Activated naive CD4-positive, alpha-beta T cell treated with anti-CD3 and anti-CD28 coated beads, Interleukin-2, amount 10 ng/mL, durations not matched to agents 7 days and 5 days (primary cell): ENCODE results near the gene MYBPC3.

Source experiments
- CTCF ChIA-PET: fragments of 350-600 bp; sonication (Branson Sonifier 250); formaldehyde crosslinking; loops from one replicate; lab custom pipeline; 2021; ENCODE audit warnings: antibody characterized with exemption; lab: Charles Lee
- DNase-seq: peaks from one replicate; pipeline ENCODE4 v3.0.0-alpha.2; 2020
- H3K27ac Mint-ChIP-seq: one replicate; pipeline ENCODE4 v1.8.0; 2021; ENCODE audit warnings: mild to moderate bottlenecking, moderate library complexity, mixed read lengths
- H3K27me3 Mint-ChIP-seq: one replicate; pipeline ENCODE4 v1.8.0; 2021; ENCODE audit warnings: mild to moderate bottlenecking, mixed read lengths
- H3K36me3 Mint-ChIP-seq: one replicate; pipeline ENCODE4 v1.8.0; 2021; ENCODE audit warnings: mixed read lengths
- H3K4me1 Mint-ChIP-seq: one replicate; pipeline ENCODE4 v1.8.0; 2021; ENCODE audit warnings: mixed read lengths
- H3K4me3 Mint-ChIP-seq: one replicate; pipeline ENCODE4 v1.8.0; 2021; ENCODE audit warnings: mild to moderate bottlenecking, moderate library complexity, mixed read lengths
- H3K9me3 Mint-ChIP-seq: one replicate; pipeline ENCODE4 v1.8.0; 2021; ENCODE audit warnings: mixed read lengths

Gene MYBPC3

DNA sequence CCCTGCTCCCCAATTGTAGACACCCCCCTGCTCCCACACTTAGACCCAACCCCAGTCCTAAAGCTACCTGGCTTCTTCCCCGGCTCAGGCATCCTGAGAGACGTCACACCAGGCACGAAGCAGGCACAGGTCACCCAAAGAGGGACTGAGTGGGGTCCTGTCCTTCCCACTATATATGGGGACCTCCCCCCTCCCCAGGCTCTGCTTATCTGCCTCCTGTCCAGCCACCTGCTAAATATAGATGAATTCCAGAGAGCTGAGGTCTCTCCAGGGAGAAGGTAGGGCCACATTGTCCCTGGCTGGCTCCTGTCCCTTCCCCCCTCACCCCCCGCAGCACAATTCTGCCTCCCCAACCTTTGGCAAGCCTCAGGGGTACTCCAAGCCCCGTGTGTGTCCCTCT is at the start of gene MYBPC3:
MYBPC3 (minus strand) TSS at position 147 of the 400 bp plus-strand sequence; CDS start at position 92, 55 bp downstream.
- H3K9me3 Mint-ChIP-seq: no peaks in the 10 kb centered on the region
- no peak for DNase-seq
- no peaks in the 10 kb centered on the region for H3K4me1 Mint-ChIP-seq
- H3K4me3 Mint-ChIP-seq: no peak within 1 kb of the TSS
- H3K27ac Mint-ChIP-seq: no peak within 1 kb of the TSS
- CTCF ChIA-PET: no interaction called here
- no peaks in the 10 kb centered on the region for H3K36me3 Mint-ChIP-seq
- H3K27me3 Mint-ChIP-seq: peaks cover 3% of the 10 kb centered on the region

DNA sequence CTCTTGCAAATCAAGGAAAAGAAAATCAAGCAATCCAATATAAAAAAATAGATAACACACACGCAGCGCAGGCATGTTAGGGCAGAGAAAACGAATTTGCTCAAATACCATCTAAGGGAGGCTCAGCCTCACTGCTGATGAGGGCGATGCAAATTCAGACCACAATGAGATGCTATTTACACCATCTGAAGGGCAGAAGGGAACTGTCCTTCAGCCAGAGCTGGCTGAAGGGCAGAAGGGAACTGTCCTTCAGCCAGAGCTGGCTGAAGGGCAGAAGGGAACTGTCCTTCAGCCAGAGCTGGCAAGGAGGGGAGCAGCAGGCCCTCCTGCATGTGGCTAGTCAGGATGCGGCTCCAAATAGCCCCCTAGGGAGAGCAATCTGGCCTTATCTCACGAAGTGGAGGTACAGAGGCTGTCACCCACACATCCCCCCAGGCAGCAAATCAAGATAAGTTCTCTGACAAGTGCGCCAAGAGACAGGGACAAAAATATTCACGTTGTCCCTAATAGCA is 48.3 kb upstream of the MYBPC3 start:
- Mint-ChIP-seq H3K4me1 (peaks cover 32% of the 10 kb centered on the region), H3K27me3 (peaks cover 8% of the 10 kb centered on the region), H3K36me3 (no peaks in the 10 kb centered on the region), H3K9me3 (no peaks in the 10 kb centered on the region), H3K27ac (peak overlapping the region; percentile 64), H3K4me3 (peak overlapping the region; percentile 79)
- CTCF ChIA-PET: interaction anchor here (1.3 to 2.0 kb wide), 2 partner anchors 11 to 27 kb away, joined by 7 to 8 read pairs; no protein-coding TSS in a partner anchor
- DNase-seq: no peak

DNA sequence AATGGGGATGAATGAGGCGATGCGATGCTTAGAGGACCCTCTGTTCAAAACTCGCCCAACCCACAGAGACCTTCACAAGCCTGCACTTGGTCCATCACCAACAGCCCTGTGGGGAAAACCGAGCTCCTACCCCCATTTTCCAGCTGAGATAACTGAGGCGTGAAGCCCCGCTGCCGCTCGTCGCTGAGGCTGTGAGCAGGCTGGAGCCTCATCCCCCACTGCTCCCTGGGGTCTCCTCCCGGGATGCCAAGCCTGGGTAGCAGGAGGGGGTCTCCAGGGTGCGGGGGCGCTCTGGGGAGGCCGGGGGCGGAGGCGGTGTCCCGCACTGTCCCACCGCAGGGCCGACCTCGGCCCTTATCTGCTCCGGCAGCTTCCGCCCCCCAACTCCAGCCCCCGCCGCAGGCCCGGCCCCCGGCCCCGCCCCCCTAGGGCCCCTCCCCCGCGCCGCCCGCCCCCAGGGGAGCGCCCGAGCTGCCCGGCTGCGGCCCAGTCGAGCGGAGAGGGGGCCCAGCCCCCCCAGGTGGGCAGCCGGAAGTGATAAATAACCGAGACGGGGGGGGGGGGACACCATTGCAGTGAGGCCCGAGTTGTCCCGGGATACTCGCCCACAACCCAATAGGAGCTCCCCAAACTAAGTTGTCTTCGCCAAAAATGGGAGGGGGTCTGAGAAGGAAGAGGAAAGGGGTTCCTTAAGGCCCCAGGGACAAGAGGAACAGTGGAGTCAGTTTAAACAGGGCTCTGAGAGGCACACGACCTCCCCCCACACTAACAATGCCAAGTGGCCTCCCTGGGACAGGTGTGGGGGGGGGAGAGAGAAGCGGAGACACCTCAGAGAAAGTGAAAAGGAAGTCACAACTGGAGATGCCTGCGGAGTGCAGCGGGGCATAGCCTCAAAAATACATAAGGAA is 47.6 kb upstream of the MYBPC3 start:
- peak overlapping the region; percentile 79 for H3K4me3 Mint-ChIP-seq
- peak overlapping the region; percentile 64 for H3K27ac Mint-ChIP-seq
- H3K9me3 Mint-ChIP-seq: no peaks in the 10 kb centered on the region
- peaks cover 36% of the 10 kb centered on the region for H3K4me1 Mint-ChIP-seq
- peaks cover 8% of the 10 kb centered on the region for H3K27me3 Mint-ChIP-seq
- CTCF ChIA-PET: interaction anchor here (0.5 to 2.4 kb wide), 6 partner anchors 8 to 74 kb away, joined by 3 to 11 read pairs (median 3); partner anchors contain the start of gene SLC39A13
- H3K36me3 Mint-ChIP-seq: no peaks in the 10 kb centered on the region
- peak; percentile 57 for DNase-seq

DNA sequence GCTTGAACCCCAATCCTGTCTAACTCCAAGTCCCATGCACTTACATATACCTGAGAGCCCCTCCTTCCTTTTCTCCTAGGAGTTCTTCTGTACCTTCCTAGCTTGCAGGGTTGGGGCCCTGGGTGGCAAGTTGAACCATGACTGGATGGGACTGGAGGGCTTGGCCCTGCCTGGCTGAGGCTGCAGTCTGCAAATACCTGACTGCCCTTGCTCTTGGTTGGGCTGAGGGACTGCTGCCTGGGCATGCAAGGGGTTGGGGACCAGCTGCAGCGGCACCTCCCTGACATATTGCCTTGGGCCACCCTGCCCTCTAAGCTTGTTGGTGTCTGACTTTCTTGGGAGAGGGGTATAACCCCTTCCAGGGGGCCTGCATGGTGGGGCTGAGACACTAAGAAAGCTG is 46.0 kb upstream of the MYBPC3 start:
- Mint-ChIP-seq H3K4me3 (no peak overlapping the region), H3K27me3 (peaks cover 6% of the 10 kb centered on the region), H3K4me1 (peaks cover 49% of the 10 kb centered on the region), H3K27ac (no peak overlapping the region), H3K36me3 (no peaks in the 10 kb centered on the region), H3K9me3 (no peaks in the 10 kb centered on the region)
- CTCF ChIA-PET: interaction anchor here (1.9 to 2.4 kb wide), 2 partner anchors 14 to 25 kb away, joined by 7 to 11 read pairs; no protein-coding TSS in a partner anchor
- DNase-seq: no peak

DNA sequence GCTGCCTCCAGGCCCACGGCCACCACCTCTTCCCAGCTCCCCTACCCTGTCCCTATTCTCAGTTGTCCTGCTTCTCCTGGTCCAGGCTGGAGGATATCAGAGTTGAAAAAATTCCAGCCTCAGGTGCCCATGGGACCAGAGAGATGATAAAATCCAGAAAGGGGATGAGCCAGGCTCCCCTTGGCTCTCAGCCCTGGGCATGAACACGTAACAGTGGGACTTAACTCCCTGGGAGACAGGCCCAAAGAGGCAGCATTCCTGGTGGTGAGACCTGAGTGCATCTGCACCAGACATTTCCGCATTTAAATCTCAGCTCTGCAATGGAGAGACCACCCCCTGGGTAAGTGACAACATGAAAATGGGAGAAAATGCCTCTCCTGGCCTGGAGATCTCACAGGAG is 45.5 kb upstream of the MYBPC3 start:
- Mint-ChIP-seq H3K4me1 (peaks cover 53% of the 10 kb centered on the region), H3K4me3 (no peak overlapping the region), H3K9me3 (no peaks in the 10 kb centered on the region), H3K27me3 (peaks cover under 1% of the 10 kb centered on the region), H3K27ac (no peak overlapping the region), H3K36me3 (no peaks in the 10 kb centered on the region)
- CTCF ChIA-PET: interaction anchor here (1.9 to 2.4 kb wide), 2 partner anchors 14 to 24 kb away, joined by 7 to 11 read pairs; no protein-coding TSS in a partner anchor
- no peak for DNase-seq

DNA sequence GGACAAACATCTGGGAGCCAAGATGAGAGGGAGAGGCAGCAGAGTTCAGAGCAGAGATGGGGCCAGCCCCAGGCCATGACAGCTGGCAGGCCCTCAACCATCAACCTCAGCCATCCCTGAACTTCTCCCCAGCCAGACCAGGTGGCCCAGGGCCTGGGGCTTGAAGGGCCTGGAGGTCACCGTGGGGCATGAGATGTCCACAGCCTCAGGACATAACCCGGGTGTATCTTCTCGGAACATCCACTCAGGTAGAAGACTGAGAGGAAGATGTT is 43.5 kb upstream of the MYBPC3 start:
- Mint-ChIP-seq H3K4me1 (peaks cover 59% of the 10 kb centered on the region), H3K9me3 (no peaks in the 10 kb centered on the region), H3K27me3 (no peaks in the 10 kb centered on the region), H3K36me3 (no peaks in the 10 kb centered on the region), H3K27ac (peak overlapping the region; percentile 94), H3K4me3 (no peak overlapping the region)
- no peak for DNase-seq
- CTCF ChIA-PET: interaction anchor here (0.5 kb wide), 1 partner anchor 130 kb away, joined by 3 read pairs; no protein-coding TSS in a partner anchor

DNA sequence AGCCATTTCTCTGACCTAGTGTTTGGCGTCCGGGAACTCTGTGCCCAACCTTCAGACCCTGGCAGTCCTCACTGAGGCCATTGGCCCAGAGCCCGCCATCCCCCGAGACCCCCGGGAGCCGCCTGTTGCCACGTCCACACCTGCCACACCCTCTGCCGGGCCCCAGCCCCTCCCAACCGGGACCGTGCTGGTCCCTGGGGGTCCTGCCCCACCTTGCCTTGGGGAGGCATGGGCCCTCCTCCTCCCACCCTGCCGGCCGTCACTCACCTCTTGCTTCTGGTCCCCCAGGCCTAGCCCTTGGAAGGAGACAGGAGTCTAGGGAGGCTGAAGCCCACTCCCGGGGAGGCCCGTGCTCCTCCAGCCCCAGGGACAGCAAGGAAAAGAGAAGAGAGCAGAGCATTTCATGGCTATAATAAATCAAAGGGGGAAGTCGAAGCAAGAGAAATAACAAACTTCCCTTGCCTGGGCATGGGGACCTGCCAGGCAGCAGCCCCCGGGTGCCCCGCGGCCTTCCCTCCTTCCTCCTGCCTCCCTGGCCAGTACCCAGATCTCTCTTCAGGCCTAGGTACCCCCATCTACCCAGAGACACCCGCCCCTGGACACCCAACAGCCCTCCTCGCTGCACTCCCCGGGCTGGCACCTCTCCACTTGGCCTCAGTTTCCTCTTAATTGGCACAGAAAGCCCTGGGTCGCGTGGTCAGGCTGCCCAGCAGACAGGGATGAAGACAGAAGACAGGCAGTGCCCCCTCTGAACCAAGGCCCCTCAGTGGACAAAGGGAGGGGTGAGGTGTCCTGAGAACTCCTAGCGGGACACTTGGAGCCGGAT is 42.9 kb upstream of the MYBPC3 start:
- H3K4me3 Mint-ChIP-seq: peak overlapping the region; percentile 31

DNA sequence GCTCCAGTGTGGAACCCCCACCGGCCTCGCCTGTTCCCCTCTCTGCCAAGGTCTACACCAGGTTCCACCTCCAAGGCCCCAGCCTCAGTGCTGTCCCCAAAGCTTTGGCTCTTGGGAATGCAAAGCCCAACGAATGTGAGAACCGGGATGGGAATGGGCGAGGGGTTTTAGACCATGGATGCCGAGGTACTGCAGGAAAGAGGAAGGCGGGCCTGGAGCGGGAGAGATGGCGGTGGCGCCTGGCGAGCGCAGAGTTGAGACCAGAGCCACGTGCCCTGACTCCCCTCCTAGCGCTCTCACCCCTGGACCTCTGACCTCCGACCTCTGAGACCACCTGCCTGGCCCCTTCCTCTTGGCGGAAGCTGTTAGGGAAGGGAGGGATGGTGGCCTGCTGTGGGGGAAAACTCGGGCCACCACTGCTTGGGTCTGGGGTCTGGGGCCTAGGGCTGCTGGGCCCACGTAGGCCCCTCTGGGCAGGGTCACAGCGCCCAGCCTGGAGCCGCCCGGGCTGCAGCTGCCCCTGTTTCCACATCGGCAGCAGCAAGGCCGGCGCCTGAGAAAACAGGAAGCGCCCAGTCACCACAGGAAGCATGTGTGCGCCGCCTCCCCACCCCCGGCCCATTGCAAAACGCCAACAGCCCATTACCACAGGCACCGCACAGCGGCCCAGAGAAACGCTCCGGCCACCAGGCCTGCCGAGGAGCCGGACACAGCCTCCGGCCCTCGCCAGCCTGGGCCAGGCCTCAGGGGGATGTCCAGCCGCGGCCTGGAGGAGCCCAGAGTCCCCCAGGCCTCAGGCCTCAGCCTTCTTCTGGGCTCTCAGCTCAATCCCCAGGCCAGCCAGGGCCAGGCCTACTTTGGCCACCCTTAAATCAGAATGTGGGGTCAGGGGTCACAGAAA is 42.1 kb upstream of the MYBPC3 start:
- peaks cover 56% of the 10 kb centered on the region for H3K4me1 Mint-ChIP-seq
- no peaks in the 10 kb centered on the region for H3K36me3 Mint-ChIP-seq
- peak overlapping the region; percentile 94 for H3K27ac Mint-ChIP-seq
- peak overlapping the region; percentile 35 for H3K4me3 Mint-ChIP-seq
- DNase-seq: peak; percentile 72
- CTCF ChIA-PET: interaction anchor here (1.0 to 1.1 kb wide), 2 partner anchors 17 to 20 kb away, joined by 4 read pairs; no protein-coding TSS in a partner anchor
- H3K27me3 Mint-ChIP-seq: peaks cover 3% of the 10 kb centered on the region
- no peaks in the 10 kb centered on the region for H3K9me3 Mint-ChIP-seq

More for the DNA sequence above, 42.9 kb upstream of the MYBPC3 start:
- no peaks in the 10 kb centered on the region for H3K27me3 Mint-ChIP-seq
- H3K36me3 Mint-ChIP-seq: no peaks in the 10 kb centered on the region
- no peak for DNase-seq
- H3K27ac Mint-ChIP-seq: peak overlapping the region; percentile 94
- CTCF ChIA-PET: interaction anchor here (1.0 kb wide), 1 partner anchor 21 kb away, joined by 4 read pairs; no protein-coding TSS in a partner anchor
- H3K9me3 Mint-ChIP-seq: no peaks in the 10 kb centered on the region
- H3K4me1 Mint-ChIP-seq: peaks cover 53% of the 10 kb centered on the region

DNA sequence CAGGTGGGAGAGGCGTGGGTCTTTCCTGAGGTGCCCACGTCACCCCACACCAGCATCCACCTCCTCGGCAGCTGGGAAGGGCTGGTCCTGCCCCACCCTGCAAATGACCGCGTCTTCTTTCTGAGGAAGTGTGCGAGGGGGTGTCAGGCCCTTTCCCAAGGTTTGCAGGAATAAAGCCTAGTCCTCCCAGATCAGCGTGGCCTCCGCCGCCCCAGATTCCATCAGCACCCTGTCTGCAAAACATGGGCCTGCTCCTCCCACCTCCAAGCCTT is 41.5 kb upstream of the MYBPC3 start:
- Mint-ChIP-seq H3K27me3 (peaks cover 7% of the 10 kb centered on the region), H3K36me3 (no peaks in the 10 kb centered on the region), H3K4me1 (peaks cover 58% of the 10 kb centered on the region), H3K4me3 (no peak overlapping the region), H3K9me3 (no peaks in the 10 kb centered on the region), H3K27ac (peak overlapping the region; percentile 94)
- no peak for DNase-seq
- CTCF ChIA-PET: interaction anchor here (1.1 kb wide), 1 partner anchor 18 kb away, joined by 4 read pairs; no protein-coding TSS in a partner anchor

DNA sequence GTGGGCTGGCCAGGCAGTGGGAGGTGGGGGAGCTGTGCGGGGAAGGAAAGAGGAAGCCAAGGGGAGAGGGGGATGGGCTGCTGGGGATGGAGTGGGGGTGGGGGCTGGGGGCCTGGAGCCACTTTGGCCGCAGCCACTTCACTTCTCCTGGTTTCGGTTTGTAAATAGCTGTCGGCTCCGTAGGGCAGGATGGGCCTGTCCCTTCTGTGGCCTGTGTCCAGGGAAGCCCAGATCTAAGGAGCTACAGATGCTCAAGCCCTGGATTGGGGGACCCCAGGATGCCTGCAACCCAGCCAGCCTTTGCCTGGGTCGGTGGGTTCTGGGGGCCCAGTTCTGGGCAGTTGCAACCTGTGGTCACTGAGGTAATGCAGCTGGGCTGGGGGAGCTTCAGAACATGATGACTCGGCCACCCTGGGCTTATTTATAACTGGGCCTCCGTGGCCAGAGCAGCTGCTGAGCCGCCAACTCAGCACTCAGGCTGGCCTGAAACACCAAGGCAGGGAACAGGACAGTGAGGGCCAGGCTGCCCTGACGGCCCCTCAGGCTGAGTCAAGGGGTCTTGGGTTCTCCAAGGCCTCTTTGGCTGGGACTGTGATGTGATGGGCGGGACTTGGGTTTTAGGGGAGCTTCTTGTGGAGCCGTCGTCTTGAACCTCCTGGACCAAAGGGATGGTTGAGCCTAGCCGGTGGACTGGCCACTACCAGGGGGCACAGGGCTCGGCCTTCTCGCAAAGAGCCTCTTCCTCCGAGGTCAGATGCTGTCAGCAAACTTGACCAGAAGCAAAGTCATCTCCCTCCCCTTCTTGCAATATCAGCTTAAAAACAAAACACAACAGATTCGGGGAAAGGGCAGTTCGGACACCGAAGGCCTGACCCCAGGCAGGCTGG is 40.9 kb upstream of the MYBPC3 start:
- H3K9me3 Mint-ChIP-seq: no peaks in the 10 kb centered on the region
- H3K36me3 Mint-ChIP-seq: no peaks in the 10 kb centered on the region
- peaks cover 7% of the 10 kb centered on the region for H3K27me3 Mint-ChIP-seq
- H3K4me1 Mint-ChIP-seq: peaks cover 64% of the 10 kb centered on the region
- CTCF ChIA-PET: interaction anchor here (0.7 to 2.9 kb wide), 4 partner anchors 13 to 92 kb away, joined by 3 to 20 read pairs (median 4); no protein-coding TSS in a partner anchor
- peak overlapping the region; percentile 94 for H3K27ac Mint-ChIP-seq
- DNase-seq: no peak
- H3K4me3 Mint-ChIP-seq: no peak overlapping the region

DNA sequence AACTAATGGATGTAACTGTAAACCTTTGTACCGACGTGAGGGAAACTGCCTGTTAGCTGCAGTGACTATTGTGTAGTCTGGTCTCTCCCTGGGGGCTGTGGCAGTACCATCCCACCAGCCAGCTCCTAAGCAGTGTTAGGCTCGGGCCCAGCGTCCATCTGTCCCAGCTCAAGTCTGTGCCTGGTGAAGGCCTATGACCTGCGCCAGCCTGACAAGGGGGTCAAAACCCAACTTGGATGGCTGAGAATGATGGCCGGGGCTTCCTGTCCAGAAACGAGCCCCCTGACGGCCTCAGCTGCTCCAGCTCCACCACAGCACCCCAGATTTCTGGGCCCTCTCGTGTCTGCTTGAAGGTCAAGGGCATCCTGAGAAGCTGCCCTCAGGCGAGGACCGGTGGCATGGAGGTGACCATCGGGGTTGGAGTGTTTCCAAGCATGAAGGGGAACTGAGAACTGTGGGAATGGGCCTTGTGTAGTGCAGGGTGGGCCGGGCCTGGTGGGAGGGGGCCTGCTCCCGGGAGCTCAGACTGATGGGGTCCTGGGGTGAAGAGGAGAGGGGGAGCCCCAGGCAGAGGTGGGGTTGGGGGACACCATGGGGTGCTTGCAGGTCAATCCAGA is 40.2 kb upstream of the MYBPC3 start:
- no peak for DNase-seq
- Mint-ChIP-seq H3K4me1 (peaks cover 62% of the 10 kb centered on the region), H3K27me3 (peaks cover 7% of the 10 kb centered on the region), H3K27ac (no peak overlapping the region), H3K4me3 (no peak overlapping the region), H3K36me3 (no peaks in the 10 kb centered on the region), H3K9me3 (no peaks in the 10 kb centered on the region)
- CTCF ChIA-PET: interaction anchor here (0.5 to 2.9 kb wide), 4 partner anchors 12 to 91 kb away, joined by 3 to 20 read pairs (median 3); no protein-coding TSS in a partner anchor
